ENCODE results near the gene PROZ.

- TF ChIP-seq CTCF (IDR thresholded peaks at IDR 0.05): no peak
- TF ChIP-seq POLR2A (IDR thresholded peaks at IDR 0.05): no peak
Measured at GRCh38 chr13:113110852-113111315, 47.6 kb upstream of the PROZ start.
